NCI-H460 (cell line): Measurements from ENCODE around the gene N4BP3. TPM values are rescaled to one million over a fixed set of nuclear protein-coding genes. Genes with fewer than 3 reads are reported as not detected.
A peak's percentile ranks its signal among the peaks of the same experiment; 100 is the strongest.
"Not testable (repeated sequence)": the region's sequence is repeated elsewhere in the genome, so short reads cannot be mapped to it uniquely, and the experiment has no call there.

Experiments
- DNase-seq: peaks from one replicate; pipeline ENCODE4 v3.0.0-alpha.2; 2016; ENCODE audit warnings: low read depth; ENCODE audit errors: extremely low read depth
- polyA plus RNA-seq: library from polyadenylated mRNA; depleted of rRNA; stranded (reverse); fragments of >200 nt; gene quantifications from 2 replicates; pipeline ENCODE4 v1.2.3, GENCODE V29; 2014; cell fraction: nucleus; rRNA removed
- total RNA-seq: library from RNA; depleted of rRNA; stranded (reverse); fragments of >200 nt; shearing (Covaris generic); gene quantifications from 2 replicates; pipeline ENCODE4 v1.2.3, GENCODE V29; 2014; rRNA removed

The N4BP3 gene, protein sequence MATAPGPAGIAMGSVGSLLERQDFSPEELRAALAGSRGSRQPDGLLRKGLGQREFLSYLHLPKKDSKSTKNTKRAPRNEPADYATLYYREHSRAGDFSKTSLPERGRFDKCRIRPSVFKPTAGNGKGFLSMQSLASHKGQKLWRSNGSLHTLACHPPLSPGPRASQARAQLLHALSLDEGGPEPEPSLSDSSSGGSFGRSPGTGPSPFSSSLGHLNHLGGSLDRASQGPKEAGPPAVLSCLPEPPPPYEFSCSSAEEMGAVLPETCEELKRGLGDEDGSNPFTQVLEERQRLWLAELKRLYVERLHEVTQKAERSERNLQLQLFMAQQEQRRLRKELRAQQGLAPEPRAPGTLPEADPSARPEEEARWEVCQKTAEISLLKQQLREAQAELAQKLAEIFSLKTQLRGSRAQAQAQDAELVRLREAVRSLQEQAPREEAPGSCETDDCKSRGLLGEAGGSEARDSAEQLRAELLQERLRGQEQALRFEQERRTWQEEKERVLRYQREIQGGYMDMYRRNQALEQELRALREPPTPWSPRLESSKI
- total RNA-seq = 0.27 and 0.38 TPM in 2 replicates
- polyA plus RNA-seq = 0.42 and 0.97 TPM in 2 replicates

DNA sequence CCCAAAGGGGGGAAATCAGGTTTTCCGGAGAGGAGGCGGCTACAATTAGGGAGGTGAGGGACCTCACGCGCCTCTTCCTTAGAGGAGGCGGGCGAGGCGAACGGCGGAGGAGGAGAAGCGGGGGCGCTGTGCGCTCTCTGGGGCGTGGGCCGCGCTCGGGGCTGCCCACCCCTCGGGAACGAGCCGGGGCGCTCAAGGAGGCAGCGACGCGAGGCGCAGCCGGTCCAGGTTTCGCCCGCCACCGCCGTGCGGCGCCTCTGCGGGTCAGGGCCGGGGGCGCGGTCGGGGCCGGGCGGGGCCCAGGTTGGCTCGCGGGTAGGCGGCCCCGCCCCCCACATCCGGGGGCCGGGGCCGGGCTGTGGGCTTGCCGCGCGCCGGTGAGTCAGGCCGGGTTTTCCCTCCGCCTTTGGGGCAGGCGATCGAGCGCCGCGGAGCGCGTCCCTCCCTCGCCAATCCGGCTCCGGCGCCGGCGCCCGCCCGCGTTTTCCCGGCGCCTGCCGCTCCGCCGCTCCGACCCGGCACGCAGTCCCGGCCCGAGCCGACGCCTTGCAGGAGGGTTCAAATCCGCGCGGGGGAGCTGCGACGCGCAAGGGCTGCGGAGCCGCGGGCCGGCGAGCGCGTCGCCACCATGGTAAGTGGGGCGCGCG is at the start of gene N4BP3:
Gene N4BP3 (plus strand): TSS at position 392 of the 647 bp plus-strand sequence. CDS start 6,052 bp downstream, outside the sequence.
- DNase-seq = peak; percentile 36

DNA sequence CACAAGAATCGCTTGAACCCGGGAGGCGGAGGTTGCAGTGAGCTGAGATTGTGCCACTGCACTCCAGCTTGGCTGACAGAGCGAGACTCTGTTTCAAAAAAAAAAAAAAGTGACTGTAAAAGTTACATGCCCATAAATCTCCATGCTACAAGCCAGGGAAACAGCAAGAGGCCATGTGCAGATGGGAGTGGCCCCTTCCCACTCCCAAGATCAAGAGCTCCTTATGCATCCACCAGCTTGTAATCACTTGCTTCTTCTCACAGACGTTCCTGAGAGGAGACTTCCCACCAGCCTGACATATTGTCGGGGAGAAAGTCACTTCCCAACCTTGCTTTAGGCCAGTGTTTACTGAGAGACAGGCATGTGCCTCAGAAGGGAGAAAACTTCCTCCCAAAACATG is 45.6 kb upstream of the N4BP3 start:
- no peak for DNase-seq

DNA sequence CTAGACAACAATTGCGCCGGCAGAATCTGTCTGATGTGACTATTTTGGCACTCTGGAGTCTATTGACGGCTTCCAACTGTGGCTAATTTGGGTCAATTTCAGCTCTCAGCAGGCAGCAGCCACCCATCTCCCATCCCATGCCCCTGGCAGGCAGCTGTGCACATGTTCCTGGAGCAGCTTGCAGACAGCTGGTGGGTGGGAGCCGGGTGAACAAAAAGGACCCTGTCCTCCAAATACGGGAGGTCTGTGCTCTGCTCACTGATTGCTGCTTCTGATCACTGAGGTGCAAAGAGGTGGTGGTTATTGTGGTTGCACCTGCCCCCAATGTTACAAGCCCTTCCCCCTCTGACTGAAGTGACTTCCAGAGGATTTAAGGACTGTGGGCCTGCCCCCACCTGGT is 45.0 kb upstream of the N4BP3 start:
- no peak for DNase-seq

- peak; percentile 38 for DNase-seq
These were observed 43.4 kb upstream of the N4BP3 start for GRCh38 chr5:178069909-178070308.

DNA sequence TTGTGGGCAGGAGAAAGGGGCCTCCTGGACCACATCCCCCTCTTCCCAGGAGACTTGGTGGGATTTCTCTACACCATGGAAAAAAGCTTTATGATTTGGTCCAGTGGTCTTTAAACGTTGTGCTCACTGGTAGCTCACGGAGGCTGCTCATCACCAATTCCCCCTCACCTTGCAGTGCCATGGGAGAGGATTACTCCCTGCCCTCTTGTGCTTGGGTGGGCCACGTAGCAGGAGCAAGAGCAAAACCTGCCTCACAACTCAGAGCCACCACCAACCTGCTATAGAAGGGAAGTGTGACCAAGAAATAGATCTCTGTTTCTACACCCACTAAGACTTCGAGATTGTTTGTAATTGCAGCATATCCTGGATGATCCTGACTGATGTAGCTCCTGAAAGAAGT is 42.2 kb upstream of the N4BP3 start:
- DNase-seq = no peak

- no peak for DNase-seq
These were observed 40.6 kb upstream of the N4BP3 start for GRCh38 chr5:178072749-178073148.

DNA sequence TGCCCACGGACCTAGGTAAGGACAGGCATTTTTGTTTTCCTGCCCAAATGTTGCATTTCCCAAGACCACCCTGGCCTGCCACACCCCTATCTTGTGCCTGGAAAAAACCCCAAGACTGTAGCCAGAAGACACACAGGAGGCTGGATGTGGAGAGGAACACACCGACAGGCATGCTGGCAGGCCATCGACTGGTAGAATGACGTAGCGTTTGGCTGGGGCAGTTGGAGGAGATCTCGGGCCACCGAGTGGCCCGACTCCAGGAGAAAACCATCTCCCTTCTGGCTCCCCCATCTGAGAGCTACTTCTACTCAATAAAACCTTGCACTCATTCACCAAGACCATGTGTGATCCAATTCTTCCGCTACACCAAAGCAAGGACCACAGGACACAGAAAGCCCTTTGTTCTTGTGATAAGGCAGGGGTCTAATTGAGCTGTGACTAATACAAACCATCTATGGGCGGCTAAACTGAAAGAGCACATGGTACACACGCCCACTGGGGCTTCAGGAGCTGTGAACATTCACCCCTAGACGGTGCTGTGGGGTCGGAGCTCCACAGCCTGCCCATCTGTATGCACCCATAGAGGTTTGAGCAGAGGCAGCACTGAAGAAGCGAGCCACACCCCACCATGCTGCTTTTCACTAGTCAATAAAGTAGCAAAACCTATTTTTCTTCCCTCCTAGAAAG is 38.9 kb upstream of the N4BP3 start:
- DNase-seq = no peak

- DNase-seq = not testable (repeated sequence)
These were observed 36.4 kb upstream of the N4BP3 start for GRCh38 chr5:178076965-178077364.

GRCh38 chr5:178077751-178078150 is 35.6 kb upstream of the N4BP3 start:
- no peak for DNase-seq

DNA sequence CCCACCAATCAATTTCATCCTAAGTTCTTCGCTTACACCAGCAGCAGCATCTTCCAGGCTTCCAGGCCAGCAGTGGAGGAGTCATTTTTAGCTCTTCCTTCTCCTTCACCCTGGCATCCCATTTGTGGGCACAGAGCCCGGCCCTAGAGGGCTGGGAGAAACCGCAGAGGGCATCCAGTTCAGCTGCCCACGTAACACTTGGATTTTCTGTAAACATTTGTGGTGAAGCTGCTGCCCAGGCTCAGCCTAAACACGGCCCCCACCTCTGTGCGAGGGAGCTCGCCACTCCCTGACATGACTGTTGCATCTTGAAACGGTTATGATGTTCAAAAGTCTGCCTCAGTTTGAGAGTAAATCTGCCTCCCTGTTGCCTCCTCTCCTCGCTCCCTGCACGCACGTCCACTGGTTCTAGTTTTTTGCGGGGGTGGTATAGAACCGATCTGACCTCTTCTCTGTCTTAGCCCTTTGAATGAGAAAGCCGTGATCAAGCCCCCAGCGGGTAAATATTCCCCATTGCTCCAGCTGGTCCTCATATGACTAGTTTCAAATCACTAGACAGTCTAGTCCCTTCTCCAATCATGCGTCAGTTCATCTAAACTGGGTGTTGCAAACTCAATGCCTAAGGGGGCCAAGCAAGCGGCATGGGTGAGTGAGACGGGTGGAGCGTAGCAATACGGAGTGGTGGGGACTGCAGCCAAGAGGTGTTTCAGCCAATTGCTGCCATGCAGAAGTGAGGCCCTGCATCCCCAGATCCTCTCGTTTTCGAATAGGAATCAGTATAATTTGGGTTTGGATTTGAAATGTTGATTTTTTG is 34.9 kb upstream of the N4BP3 start:
- peak; percentile 17 for DNase-seq

DNA sequence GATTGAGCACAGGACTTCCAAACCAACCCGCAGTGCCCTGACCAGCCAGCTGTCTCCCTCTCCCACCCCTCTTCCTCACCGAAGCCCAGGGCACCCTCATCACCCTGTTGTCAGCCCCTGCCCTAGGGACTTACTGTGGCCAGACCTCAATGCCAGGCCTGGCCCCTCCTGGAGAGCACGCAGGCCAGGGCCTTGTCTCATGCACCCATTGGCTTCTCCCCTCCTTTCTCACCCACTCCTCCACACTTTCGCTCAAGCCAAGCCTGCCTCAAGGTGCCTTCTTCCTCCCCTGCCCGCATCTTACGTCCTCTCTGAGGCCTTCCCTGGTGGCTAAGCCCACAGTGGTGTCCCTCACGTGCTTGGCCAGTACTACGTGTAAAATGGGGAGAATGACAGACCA is 33.3 kb upstream of the N4BP3 start:
- no peak for DNase-seq

DNA sequence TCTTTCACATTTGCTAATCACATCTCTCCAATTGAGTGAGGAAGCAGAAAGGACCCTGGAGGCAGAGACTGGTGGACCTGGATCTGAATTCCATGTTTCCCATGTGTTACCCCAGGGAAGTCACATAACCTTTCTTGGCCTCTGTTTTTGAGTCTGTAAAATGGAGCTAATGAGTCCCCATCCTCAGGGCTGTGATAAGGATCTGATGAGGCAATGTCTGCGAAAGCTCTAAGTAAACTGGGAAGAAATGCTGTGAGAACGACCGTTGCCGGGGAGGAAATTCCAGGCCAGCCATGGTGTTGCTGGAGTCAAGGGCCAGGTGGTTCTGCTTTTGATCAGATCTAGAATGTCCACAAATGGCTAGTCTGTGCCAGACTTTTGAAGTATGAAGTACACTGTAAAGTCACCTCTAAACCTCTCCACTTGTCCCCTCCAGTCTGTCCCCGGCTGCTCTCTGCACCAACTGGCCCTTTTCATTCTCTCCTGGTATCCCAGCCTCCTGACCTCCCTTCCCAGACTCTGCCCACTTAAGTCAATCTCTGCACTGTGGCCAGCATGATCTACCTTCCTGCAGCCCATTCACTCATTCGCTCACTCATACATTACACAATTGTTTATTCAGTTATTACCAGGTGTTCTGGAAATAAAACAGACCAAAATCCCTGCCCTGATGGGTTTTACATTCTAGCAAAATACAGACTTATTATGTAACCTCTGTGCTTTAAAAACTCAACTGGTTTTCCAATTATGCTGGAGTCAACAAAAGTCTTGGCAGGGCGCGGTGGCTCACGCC is 32.5 kb upstream of the N4BP3 start:
- DNase-seq = no peak

GRCh38 chr5:178081571-178082243 is 31.6 kb upstream of the N4BP3 start:
- no peak for DNase-seq

- no peak for DNase-seq
These were observed 29.4 kb upstream of the N4BP3 start for GRCh38 chr5:178083922-178084321.

- no peak for DNase-seq
These were observed 28.0 kb upstream of the N4BP3 start for GRCh38 chr5:178085316-178085715.

DNA sequence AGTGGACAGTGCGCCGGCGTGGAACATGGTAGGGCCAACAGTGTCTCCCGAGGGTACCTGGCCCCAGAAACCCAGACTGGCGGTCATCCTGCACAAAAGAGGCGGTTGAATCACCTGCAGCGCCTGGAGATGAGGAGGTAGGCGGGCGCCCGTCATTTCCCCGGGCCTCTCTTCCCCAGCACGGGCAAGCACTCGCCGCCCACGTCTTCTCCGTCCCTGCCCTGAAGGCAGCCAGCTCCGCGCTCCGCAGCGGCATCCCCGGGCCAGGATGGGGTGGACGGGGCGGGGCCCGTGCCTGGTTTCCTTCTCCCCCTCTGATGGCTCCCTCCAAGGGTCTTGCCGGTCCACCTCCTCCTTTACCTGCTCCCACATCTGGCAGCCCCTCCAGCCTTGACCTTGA is 27.1 kb upstream of the N4BP3 start:
- DNase-seq = no peak

DNA sequence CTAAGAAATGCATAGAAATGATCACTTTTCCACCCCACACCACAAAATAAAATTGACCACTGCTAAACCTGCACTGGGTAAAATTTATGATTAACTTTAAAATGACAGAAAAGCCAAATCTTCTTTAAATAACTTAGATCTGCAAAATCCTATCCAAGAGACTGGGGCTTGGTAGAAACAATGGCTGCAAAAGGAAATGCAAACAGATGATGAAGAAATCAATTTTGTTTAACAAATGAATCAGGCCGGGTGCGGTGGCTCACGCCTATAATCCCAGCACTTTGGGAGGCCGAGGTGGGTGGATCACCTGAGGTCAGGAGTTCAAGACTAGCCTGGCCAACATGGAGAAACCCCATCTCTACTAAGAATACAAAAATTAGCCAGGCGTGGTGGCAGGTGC is 26.1 kb upstream of the N4BP3 start:
- not testable (repeated sequence) for DNase-seq

GRCh38 chr5:178090856-178091255 is 22.5 kb upstream of the N4BP3 start:
- DNase-seq = no peak

DNA sequence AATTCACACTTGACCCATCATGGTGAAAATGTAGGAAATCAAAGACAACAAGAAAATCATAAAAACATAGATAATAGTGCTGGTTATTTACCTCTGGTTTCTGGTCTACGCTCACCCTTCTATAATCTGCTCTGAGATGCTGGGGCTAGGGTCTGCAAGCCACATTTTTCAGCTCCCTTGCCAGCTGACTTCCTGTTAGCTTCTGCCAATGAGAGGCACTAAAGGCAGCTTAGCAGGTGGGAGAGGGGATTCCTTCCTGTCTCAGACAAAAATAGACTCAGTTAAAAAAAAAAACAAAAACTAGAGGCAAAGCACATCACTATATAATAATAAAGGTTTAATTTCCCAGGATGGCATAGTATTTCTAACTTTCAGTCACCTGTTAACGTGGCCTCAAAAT is 20.2 kb upstream of the N4BP3 start:
- DNase-seq = no peak
